SIG-M5 treated with dmso at 0.1 percent for 504 hours (cell line): ENCODE results near the gene LRP1B.

Experiments
- DNase-seq: peaks from one replicate; lab custom pipeline; 2025; ENCODE audit not compliant: unreplicated experiment; lab: John Stamatoyannopoulos, UW

The LRP1B gene

DNA sequence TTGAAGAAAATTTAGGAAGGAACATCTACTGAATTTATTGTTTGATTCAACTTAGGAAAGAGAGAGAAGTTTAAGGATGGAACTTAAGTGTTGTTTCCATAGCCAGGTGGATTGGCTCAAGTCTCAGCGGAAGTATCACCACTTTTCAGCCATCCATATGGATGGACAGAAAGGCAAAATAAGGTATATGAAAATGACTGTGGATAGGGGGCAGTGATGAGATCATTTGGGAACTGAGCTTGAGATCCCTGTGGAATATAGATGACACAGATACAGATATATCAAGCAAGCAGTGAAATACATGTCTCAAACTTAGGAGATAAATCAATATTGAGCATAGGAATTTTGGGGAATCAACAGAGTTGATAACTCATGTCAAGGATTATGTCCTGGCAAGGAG is 1887.9 kb downstream of the LRP1B start:
- no peak for DNase-seq

DNA sequence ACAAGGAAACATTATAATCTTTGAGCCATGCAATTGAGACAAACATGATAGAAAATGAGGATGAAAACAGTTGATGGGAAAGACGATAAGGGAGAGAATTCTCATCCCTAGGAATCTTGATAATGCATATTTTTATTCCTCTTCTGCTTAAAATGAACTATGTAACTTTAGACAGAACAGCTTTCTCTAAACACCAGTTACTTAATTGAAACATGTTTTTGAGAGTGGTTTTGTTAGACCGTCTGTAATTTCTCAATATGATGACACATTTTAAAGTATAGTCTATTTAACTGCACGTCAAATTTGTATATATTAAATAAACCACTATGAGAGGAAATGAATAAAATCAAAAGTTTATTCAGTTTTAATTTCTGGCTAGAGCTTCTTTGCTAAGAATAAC is 1896.7 kb downstream of the LRP1B start:
- no peak for DNase-seq

DNA sequence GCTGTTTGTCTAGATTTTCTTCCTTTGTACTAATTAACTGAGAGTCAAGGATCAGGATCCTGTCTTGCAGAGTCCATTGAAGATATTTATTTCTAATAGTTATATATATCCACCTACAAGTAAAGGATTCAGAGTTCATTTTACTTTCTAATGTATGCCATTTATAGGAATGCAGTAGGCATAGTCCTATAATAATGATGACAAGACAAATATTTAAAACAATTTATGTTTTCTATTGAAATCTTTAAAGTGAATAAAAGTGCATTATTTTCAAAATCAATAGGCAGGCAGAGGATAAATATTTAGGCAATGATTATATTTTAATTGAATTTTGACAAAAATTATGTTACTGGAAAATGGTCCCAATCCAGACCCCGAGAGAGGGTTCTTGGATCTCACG is 1919.9 kb downstream of the LRP1B start:
- DNase-seq: no peak

DNA sequence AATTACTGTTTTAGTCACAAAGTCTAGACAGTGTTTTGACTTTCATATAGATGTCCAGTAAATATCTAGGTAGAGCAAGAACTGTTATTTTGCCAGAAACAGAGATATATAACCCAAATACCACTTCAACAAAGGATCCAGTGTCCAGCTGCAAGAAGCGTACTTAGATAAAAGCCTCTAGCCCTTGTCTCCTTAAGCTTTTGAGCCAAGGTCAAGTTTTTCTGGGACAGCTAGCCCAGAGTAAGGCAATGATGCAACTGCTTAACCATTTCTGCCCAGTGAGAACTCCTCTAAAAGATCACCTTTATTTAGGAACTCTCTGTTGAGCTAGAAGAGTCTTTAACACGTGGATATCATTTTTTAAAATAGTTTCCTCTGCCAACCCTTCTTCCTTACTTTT is 1925.7 kb downstream of the LRP1B start:
- DNase-seq: no peak

DNA sequence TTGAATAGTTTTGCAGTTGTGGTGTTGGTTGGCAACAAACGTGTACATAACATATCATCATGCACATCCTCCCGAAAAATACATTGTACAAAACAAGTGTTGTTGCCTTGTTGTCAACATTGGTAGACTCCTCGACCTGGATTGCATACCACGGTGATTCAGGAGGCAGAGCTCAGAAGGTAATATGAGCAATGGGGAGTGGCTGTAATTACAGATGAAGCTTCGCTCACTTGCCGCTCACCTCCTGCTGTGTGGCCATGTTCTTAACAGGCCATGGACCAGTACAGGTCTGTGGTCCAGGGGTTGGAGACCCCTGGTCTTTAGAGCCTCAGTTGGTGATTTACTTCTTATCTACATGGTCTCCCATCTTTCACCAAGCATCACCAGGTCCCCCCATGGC is 1927.5 kb downstream of the LRP1B start:
- DNase-seq: no peak

DNA sequence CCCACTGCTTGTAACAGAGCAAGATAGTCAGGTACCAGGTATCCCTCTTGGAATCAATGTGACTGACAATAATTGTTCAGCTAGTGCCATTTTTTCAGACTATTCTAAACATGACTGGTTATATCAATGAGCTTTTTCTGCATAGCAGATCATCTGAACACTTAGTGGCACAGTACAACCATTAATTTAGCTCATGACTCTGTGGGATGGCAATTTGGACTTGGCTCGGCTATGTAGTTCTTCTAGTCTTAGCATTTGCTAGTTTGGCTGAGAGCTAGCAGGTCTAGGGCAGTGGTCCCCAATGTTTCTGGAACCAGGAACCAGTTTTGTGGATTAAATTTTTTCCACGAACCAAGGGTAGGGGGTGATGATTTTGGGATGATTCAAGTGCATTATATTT is 1929.2 kb downstream of the LRP1B start:
- no peak for DNase-seq

DNA sequence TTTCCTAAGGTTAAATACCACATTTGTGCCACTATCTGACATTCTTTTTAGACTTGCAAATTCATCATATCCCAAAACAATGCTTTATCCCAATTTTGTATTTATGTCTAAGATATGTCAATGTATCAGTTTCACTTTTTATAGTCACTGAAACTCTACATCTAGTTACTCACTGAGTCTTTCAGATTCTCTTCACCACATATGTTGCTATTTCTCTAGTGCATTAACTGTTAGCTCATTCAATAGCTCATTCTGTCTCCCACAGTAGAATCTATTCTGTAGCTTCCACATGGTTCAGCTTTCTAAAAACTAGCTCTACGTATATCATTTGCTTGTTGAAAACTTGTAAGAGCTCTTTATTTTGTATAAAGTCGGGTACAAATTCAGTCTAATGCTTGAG is 1930.1 kb downstream of the LRP1B start:
- DNase-seq: no peak

DNA sequence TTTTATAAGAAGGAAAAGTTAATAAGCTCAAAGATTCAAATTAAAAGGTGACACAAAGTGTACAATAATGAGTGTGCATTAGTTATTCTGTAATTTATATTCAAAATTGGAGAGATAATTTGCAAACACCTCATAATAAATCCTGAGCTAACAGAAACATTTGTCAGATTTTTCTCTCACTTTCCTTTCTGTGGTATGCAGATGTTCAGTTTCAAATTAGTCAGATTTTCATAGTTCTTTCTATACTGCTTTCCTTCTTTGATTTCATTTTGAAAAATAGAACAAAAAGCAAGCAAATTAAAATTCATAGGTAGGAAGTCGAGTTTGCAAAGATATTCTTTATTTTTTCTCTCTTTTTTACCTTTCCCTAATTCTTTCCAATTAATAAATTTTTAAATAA is 1930.5 kb downstream of the LRP1B start:
- no peak for DNase-seq

DNA sequence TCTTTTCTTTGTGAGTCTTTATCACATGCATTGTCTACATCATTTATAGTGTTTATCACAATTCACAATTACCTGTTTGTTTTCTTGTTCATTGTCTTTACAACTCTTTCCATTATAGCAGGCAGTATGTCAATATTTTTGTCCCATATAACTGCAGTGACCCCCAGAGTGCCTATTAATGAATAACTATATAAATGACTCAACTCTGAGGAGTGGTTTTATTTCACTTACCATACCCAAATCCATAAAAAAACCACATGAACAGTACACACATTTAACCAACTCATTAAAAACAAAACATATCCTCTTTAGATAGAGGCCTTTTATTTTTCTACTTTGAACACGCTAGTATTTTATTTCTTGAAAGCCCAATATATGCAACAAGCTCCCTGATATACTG is 1931.5 kb downstream of the LRP1B start:
- no peak for DNase-seq

DNA sequence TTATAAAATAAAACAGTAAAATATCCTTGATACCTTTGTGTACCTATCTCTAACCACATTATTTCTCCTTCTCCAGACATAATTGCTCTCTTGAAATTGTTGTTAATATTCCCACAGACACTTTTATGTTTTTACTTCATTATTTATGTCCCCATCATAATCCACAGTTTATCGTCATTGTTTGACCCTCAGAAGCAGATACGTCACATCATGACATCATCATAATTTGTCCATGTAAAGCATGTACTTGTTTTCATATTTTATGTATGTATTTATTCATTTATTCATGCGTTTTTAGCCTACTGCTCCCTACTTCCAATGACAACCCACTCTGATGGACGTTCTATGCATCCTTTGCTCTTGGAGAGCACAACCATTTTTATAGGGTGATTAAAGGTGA is 1943.7 kb downstream of the LRP1B start:
- no peak for DNase-seq

DNA sequence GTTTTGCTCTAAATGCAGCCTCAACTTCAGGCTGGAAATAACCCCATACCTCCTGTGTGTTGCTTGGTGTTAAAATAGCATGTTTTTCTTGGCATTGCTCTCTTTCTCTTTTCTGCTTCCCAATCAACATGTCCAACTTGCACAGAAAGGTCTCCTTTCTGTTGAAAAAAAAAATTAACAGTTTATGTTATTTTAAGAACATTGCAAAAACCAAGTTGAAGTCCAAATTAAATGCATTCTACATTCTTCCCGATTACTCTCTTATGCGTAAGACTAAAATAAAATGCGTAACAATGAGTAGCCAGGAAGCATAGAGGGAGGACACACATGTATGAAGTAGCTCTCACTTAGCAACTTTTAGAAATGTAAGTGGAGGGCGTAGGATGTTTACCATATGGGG is 1944.5 kb downstream of the LRP1B start:
- DNase-seq: no peak

DNA sequence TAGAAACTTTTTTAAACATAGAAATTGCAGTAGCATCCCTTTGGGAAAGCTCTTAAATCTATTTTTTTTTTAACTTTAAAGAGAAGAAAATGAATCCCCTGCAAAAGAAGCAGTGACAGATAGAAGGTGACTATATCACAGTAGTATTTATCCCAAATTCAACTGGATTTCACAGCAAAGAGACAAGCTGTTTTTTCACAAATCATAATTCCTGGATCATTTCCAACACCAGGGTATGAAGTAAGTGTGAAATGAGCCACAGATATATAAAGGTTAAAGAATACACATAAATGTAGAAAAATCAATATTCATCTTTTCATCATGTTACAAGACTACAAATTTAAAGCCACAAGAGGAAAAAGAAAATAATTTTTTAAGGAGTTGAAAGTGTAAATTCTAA is 1945.7 kb downstream of the LRP1B start:
- DNase-seq: no peak

DNA sequence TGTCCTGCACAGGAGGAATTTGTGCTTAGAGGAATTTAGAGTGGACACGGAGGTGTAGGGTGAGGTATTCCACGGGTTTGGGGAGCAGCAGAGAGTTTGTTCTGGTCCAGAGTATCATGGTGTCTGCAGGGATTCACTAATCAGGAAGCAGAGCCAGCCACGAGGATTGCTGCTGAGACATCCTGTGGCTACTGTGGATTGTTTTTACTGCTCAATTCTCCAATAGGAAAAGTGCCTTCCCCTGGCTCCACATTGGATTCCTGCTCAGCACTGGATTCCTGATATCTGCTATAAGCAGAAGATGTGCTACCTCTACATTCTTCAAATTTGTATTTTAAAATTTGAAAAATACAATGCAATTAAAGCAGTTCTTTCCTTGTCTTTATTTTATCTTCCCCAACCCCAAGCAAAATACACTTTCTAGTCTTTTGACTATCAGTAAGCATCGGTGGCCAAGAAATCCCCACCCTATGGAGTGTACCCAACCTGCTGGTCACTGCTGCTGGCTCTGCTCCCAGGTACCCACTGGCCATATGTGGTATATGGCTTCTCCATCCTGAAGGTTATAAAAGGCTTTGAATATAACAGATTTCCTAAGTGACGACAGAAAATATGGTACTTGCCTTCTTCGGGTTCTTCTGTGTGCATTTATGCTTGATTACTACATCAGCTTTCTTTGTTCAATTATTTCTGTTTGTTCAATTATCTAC is 1947.6 kb downstream of the LRP1B start:
- DNase-seq: no peak
